CD4-positive, alpha-beta T cell treated with Interleukin-4 for 4 hours (primary cell): ENCODE results near the gene ERBB4.
"Not testable (repeated sequence)": the region's sequence is repeated elsewhere in the genome, so short reads cannot be mapped to it uniquely, and the experiment has no call there.

Experiments used
- DNase-seq: peaks from one replicate; pipeline ENCODE4 v3.0.0-alpha.2; 2020

Gene ERBB4

GRCh38 chr2:212037062-212037461 is 501.5 kb downstream of the ERBB4 start:
- DNase-seq, result no peak

DNA sequence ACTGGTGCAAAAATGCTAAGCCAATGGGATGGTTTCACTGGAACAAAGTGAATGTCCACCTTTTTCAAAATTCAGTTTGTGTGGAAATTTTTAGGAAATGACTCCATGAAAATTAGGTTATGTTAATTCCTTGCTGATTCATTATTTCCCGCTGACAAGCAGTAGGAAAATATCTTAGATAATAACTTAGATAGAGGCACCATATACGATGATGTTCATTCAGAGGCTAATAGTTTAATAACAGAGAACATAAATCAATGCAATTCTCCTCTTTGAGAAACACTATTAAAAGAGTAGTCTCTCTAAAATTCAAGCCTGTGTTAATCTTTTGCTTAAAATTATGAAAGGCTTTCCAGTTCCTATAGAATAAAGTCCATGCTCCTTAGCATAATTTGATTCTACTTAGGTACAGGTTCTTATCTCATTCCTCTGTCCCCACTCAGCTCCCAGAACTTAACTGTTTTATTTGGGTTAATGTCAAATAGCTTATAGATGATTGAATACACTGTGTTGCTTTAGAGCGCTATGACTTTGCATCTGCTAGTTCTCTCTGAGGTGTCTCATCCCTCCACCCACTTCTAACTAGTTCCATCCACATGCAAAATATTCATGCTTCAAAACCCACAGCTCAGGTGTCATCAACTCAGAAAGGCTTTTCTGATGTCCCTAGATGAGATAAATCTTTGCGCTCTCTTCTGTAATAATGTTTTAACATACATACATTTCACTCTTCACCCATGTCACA is 503.6 kb downstream of the ERBB4 start:
- DNase-seq, result no peak

- no peak for DNase-seq
Observed at GRCh38 chr2:212033888-212034287, 504.7 kb downstream of the ERBB4 start.

DNA sequence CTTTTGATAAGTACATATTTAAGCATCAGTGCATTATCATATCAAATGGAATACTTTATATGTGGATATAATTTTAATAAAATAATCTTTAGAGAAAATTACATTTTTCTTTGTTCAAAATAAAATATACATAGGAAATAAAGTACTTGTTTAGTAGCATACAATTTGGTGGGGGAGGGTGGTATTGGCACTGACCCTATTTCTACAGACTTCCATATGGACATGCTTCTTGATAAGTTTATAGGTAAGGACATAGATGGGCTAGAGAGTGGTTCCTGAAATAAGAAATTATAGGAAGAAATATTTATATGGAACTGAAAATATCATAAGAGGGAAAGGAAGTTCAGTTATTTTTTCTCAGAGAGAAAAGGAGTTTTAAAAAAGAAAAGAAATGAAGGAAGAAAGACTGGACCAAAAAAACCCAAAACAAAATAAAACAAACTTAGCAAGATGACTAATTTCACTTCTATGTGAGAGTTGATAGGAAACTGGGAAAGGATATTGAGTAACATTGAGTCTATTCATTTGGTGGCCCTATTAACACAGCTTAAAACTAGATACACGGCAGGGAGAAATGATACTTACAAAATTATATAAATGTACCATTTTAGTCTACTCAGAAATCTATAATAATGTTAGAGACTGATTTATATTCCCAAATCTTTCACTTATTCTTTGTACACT is 505.9 kb downstream of the ERBB4 start:
- no peak for DNase-seq

DNA sequence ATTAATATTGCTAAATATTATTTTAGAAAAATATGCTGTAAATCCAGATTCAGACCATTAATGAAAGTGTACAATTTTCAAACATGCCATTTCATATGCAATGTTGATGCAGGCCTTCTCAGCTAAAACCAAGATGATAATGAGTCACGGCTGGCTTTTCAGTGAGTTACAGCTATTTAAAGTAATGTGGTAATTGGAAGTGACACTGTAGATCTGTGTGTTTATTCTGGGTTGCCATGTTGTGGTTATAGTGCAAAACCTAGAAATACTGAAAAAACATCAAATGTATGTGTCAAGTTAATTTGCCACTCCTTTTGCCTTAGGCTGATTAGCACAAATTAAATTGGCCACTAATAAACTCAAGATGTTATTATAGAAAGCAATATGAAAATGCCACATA is 506.6 kb downstream of the ERBB4 start:
- DNase-seq, result no peak

GRCh38 chr2:212030709-212031108 is 507.9 kb downstream of the ERBB4 start:
- no peak for DNase-seq

- DNase-seq, result no peak
Observed at GRCh38 chr2:212028798-212029394, 509.7 kb downstream of the ERBB4 start.

GRCh38 chr2:212027681-212028628 is 510.6 kb downstream of the ERBB4 start:
- DNase-seq, result no peak

- no peak for DNase-seq
Observed at GRCh38 chr2:212024040-212024439, 514.6 kb downstream of the ERBB4 start.

GRCh38 chr2:212022966-212023365 is 515.6 kb downstream of the ERBB4 start:
- no peak for DNase-seq

DNA sequence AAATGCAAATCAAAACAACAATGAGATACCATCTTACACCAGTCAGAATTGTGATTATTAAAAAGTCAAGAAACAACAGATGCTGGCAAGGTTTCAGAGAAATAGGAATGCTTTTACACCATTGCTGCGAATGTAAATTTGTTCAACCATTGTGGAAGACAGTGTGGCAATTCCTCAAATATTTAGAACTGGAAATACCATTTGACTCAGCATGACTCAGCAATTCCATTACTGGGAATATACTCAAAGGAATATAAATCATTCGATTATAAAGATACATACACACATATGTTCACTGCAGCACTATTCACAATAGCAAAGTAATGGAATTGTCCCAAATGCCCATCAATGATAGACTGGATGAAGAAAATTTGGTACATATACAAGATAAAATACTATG is 516.7 kb downstream of the ERBB4 start:
- no peak for DNase-seq

- no peak for DNase-seq
Observed at GRCh38 chr2:212015588-212015987, 523.0 kb downstream of the ERBB4 start.

DNA sequence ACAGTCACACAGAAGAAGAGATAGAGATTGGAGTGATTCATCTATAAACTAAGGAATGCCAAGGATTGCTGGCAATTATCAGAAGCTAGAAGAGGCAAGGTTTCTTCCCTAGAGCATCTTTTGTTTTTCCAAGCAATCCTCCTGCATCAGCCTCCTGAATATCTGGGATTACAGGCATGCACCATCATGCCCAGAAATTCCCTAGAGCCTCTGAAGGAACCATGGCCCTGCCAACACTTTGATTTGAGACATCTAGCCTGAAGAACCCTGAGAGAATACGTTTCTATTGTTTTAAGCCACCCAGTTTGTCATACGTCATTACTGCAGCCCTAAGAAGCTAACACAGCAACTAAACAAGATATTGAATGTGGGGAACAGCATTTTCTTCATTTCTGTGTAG is 525.0 kb downstream of the ERBB4 start:
- DNase-seq, result no peak

- DNase-seq, result not testable (repeated sequence)
Observed at GRCh38 chr2:212010305-212010704, 528.3 kb downstream of the ERBB4 start.

DNA sequence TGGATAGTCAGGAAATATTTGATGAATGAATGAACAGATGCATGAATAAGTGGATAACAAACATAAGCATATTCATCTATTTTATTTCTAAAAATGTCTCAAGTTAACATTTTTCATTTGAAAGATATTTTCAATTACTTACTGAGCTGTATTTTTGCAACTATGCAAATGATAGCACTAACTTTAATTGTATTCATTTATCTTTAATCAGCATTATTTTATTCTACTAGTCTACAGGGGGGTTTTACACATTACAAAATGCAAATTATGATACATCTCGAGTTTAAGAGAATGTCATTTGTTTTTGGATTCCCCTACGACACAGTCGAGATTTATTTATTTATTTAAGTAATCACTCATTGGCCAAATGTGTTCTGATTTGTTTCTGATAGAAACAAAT is 530.6 kb downstream of the ERBB4 start:
- DNase-seq, result no peak

- no peak for DNase-seq
Observed at GRCh38 chr2:212005085-212005671, 533.4 kb downstream of the ERBB4 start.

GRCh38 chr2:212001325-212001724 is 537.3 kb downstream of the ERBB4 start:
- DNase-seq, result no peak

- no peak for DNase-seq
Observed at GRCh38 chr2:211996857-211997256, 541.7 kb downstream of the ERBB4 start.

- no peak for DNase-seq
Observed at GRCh38 chr2:211994806-211995205, 543.8 kb downstream of the ERBB4 start.

- no peak for DNase-seq
Observed at GRCh38 chr2:211990335-211990734, 548.3 kb downstream of the ERBB4 start.

DNA sequence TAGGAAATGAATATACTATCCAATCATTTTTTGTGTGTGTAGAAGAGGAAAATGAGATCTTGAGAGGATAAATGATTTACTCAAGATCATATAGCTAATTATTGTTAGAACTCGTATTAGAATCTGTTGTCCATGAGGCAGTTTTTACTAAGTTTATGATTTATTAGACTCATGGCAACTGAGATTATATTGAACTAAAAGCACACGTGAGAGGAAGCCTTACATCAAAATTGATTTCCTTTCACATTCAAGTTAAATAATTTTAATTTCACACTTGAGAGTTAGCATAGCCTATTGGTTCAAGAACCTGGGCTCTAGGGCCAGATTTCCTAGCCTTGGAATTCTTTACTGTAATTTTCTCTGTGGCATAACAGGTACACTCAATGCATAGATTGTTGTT is 552.3 kb downstream of the ERBB4 start:
- no peak for DNase-seq

DNA sequence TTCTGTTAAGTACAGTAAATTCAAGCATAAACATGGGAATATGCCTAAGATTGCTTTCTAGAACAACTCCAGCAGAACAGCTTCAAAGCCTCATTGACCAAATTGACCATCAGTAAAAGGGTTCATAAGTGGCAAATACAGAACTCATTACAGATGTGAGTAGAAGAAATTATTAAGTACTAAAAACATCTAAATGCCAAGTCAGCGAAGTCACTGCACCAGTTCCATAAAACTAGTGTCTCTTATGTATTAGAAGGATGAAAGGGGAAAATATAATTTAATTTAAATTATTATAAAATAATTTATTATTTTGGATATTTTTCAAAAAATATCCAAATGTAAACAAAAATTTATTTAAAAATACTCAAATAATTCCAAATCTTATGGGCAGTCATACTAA is 553.2 kb downstream of the ERBB4 start:
- DNase-seq, result no peak

- no peak for DNase-seq
Observed at GRCh38 chr2:211982162-211982561, 556.4 kb downstream of the ERBB4 start.
